ENCODE data around the gene GALK1.

Gene GALK1

GRCh38 chr17:75777296-75777922 is 12.4 kb upstream of the GALK1 start:
- peak overlapping the region; percentile 85 for H3K4me3 ChIP-seq (ENCODE audit: low read depth, low read length)
- no peak for TF ChIP-seq CTCF (IDR thresholded peaks at IDR 0.05; ENCODE audit: insufficient read depth, low read depth, low read length, missing control alignments)
- no peak for DNase-seq (ENCODE audit: low read depth)

DNA sequence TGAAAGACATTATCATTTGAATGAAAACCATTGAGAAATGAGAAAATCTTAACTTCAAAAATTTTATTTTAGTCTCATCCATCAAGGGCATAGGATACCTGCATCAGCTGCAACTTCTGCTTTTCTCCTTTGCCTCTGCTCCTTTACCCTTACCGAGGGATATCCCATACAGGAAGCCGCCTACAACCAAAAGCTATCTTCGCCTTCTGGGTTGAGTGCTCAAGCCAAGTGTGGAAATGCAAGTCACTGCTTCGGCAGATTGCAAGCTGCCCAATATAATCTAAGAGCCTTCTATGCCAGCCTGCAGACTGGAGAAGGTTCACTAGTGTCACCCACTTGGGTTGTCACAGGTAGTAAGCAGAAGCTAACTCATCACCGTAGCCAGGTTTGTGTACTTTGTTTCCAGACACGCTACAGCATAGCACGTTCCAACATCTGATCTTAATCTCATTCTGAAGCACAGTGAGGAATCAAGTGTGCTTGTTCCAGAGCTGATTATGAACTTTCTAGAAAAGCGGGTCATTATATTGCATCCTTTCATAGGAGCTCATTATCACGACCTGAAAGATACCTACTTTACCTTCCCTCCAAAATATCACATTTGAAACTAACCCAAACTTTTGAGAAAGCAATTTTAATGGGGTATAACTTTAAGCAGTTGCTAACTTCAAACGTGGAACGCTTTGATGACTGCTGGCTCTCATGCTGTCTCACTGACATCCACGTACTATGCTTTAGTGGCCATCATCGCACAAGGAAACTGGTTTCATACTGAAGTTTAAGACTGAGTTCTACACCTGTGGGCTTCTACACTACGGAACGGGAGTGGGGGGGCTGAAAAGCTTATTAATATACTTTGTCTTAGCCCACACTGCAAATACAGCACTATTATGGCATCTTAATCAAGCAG is 11.6 kb upstream of the GALK1 start:
- TF ChIP-seq CTCF (IDR thresholded peaks at IDR 0.05; ENCODE audit: insufficient read depth, low read depth, low read length, missing control alignments): no peak
- no peak overlapping the region for H3K4me3 ChIP-seq (ENCODE audit: low read depth, low read length)
- no peak for DNase-seq (ENCODE audit: low read depth)

DNA sequence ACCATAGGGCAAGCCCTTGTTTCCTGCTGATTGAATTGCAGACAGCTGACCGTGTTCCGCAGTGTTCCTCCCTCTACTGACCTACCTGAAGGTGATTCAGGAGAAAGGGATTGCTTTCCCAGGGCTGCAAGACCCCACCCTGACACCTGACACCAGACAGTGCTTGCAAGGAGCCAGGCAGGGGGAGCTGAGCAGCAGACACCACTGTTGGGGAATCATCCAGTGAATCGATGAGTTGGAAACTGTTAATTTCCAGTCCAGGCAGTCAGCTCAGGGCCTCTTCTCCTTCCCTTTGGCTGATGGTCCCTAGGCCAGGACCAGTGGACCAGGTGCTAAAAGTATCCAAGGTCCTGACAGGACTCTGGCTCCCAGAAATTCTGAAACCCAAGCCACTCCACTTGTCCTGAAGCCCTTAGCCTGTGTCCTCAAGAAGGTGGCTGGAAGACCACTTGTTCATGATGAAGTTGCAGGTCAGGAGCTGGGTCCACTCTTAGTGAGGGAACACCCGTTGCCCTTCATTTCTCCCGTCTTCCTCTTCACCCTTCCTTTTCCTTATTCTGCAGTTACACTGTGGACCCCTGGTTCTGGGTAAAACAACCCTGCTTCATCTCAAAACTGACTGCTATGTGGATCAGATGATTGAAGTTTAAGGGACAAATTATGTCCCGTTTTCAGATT is 10.1 kb upstream of the GALK1 start:
- H3K4me3 ChIP-seq (ENCODE audit: low read depth, low read length): no peak overlapping the region
- TF ChIP-seq CTCF (IDR thresholded peaks at IDR 0.05; ENCODE audit: insufficient read depth, low read depth, low read length, missing control alignments): no peak
- no peak for DNase-seq (ENCODE audit: low read depth)

- no peak for TF ChIP-seq CTCF (IDR thresholded peaks at IDR 0.05; ENCODE audit: insufficient read depth, low read depth, low read length, missing control alignments)
- H3K4me3 ChIP-seq (ENCODE audit: low read depth, low read length): no peak overlapping the region
- DNase-seq (ENCODE audit: low read depth): no peak
Observed at GRCh38 chr17:75774471-75774990, 9.5 kb upstream of the GALK1 start.

- no peak overlapping the region for H3K4me3 ChIP-seq (ENCODE audit: low read depth, low read length)
- no peak for TF ChIP-seq CTCF (IDR thresholded peaks at IDR 0.05; ENCODE audit: insufficient read depth, low read depth, low read length, missing control alignments)
- DNase-seq (ENCODE audit: low read depth): no peak
Observed at GRCh38 chr17:75773808-75774470, 8.9 kb upstream of the GALK1 start.

DNA sequence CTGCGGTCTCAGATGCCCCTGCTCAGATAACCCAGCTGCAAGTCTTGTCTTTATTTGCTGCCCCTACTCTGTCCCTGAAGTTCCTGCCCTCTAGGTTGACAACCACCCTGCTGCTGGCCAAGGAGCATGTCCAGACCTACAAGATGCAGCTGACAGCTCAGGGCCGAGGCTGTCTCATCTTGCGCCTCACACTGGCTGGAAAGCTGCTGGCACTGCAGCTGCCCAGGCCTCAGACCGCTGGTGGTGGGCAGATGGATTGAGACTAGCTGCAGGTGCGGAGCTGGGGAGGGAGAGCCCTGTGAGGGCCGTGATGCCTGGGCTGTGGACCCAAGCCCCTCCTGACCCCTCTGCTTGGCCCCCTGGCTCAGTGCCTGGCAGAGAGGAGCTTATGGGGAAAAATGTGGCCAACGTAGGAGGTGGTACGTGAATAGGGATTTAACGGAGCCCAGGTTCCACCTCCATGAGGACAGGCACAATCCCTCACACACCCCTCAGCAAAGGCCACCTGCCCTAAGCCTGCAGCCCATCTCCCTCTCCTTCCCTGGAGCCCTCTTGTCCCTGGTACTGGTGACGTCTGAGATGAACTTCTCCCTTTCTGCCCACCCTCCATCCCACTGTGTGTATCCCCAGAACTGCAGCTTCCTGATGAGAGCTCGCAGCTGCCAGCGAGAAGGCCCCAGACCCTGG is 8.3 kb upstream of the GALK1 start:
- no peak overlapping the region for H3K4me3 ChIP-seq (ENCODE audit: low read depth, low read length)

More for the DNA sequence above, 8.3 kb upstream of the GALK1 start:
- TF ChIP-seq CTCF (IDR thresholded peaks at IDR 0.05; ENCODE audit: insufficient read depth, low read depth, low read length, missing control alignments): no peak
- no peak for DNase-seq (ENCODE audit: low read depth)
